Activated gamma-delta T cell (primary cell): ENCODE results near the gene TPCN2.
"Not testable (repeated sequence)": the region's sequence is repeated elsewhere in the genome, so short reads cannot be mapped to it uniquely, and the experiment has no call there.

Experiments
- DNase-seq: peaks from one replicate; lab custom pipeline; 2025; lab: John Stamatoyannopoulos, UW

Gene TPCN2

GRCh38 chr11:69127884-69128283 lies 79.2 kb downstream of the TPCN2 start:
- DNase-seq = no peak

- DNase-seq = no peak
Observed at GRCh38 chr11:69129053-69129452, 80.3 kb downstream of the TPCN2 start.

- DNase-seq = no peak
Observed at GRCh38 chr11:69129647-69130046, 80.9 kb downstream of the TPCN2 start.

GRCh38 chr11:69130654-69131053 lies 81.9 kb downstream of the TPCN2 start:
- no peak for DNase-seq

- no peak for DNase-seq
Observed at GRCh38 chr11:69131121-69131566, 82.4 kb downstream of the TPCN2 start.

- no peak for DNase-seq
Observed at GRCh38 chr11:69131644-69132300, 83.0 kb downstream of the TPCN2 start.

GRCh38 chr11:69132301-69132670 lies 83.6 kb downstream of the TPCN2 start:
- DNase-seq = no peak

GRCh38 chr11:69133251-69133650 lies 84.5 kb downstream of the TPCN2 start:
- no peak for DNase-seq

- not testable (repeated sequence) for DNase-seq
Observed at GRCh38 chr11:69134182-69134581, 85.5 kb downstream of the TPCN2 start.

- DNase-seq = no peak
Observed at GRCh38 chr11:69134957-69135356, 86.2 kb downstream of the TPCN2 start.

- DNase-seq = no peak
Observed at GRCh38 chr11:69135420-69136363, 87.0 kb downstream of the TPCN2 start.

GRCh38 chr11:69136471-69136870 lies 87.7 kb downstream of the TPCN2 start:
- no peak for DNase-seq

- DNase-seq = no peak
Observed at GRCh38 chr11:69137151-69137844, 88.6 kb downstream of the TPCN2 start.

- no peak for DNase-seq
Observed at GRCh38 chr11:69138265-69138664, 89.5 kb downstream of the TPCN2 start.

- DNase-seq = not testable (repeated sequence)
Observed at GRCh38 chr11:69140161-69140560, 91.4 kb downstream of the TPCN2 start.

- no peak for DNase-seq
Observed at GRCh38 chr11:69140635-69141034, 91.9 kb downstream of the TPCN2 start.

- no peak for DNase-seq
Observed at GRCh38 chr11:69141742-69142141, 93.0 kb downstream of the TPCN2 start.

GRCh38 chr11:69142895-69143294 lies 94.2 kb downstream of the TPCN2 start:
- no peak for DNase-seq

GRCh38 chr11:69144316-69145049 lies 95.8 kb downstream of the TPCN2 start:
- DNase-seq = no peak

- DNase-seq = no peak
Observed at GRCh38 chr11:69145050-69145380, 96.3 kb downstream of the TPCN2 start.

- no peak for DNase-seq
Observed at GRCh38 chr11:69148377-69148762, 99.6 kb downstream of the TPCN2 start.

- DNase-seq = no peak
Observed at GRCh38 chr11:69148806-69149205, 100.1 kb downstream of the TPCN2 start.
